ENCODE results near the gene OR7A5. TPM values are rescaled to one million over a fixed set of nuclear protein-coding genes. Genes with fewer than 3 reads are reported as not detected.

OR7A5 gene
- total RNA-seq, 1 experiment from 2014 or later, result not detected

GRCh38 chr19:14817052-14817451 lies 17.9 kb downstream of the OR7A5 start:
- Histone ChIP-seq H3K4me2 (ENCODE audit: low read length) (no peak overlapping the region), H3K27me3 (ENCODE audit: low read length) (peaks cover 25% of the 10 kb centered on the region), H3K9ac (ENCODE audit: low read length) (no peak overlapping the region), H3F3A (ENCODE audit: low read length, unreplicated experiment) (no peaks in the 10 kb centered on the region), H4K20me1 (ENCODE audit: low read length) (no peaks in the 10 kb centered on the region), H3K36me3 (ENCODE audit: low read depth, low read length) (no peaks in the 10 kb centered on the region), H3K9me2 (replicated peaks; ENCODE audit: low read length) (no peaks in the 10 kb centered on the region), H3K27ac (ENCODE audit: low read length) (no peak overlapping the region), H3K4me3 (ENCODE audit: low read length) (no peak overlapping the region), H3K9me3 (ENCODE audit: low read length) (no peaks in the 10 kb centered on the region), H3K79me2 (ENCODE audit: low read length) (no peaks in the 10 kb centered on the region), H3K4me1 (ENCODE audit: insufficient read depth, low read length) (no peaks in the 10 kb centered on the region), H2AFZ (ENCODE audit: low read length) (no peak overlapping the region)
- ChIA-PET CTCF (no interaction called here), POLR2A (ENCODE audit: unreplicated experiment) (no interaction called here)
- intact Hi-C loops (cut with micrococcal nuclease), result no loop called here
- DNase-seq (no peak), ATAC-seq (no peak)
- no TSS peak for BruUV-seq (replicated peaks)
- TF ChIP-seq CTCF (conservative IDR thresholded peaks at IDR 0.05; ENCODE audit: low read depth, low read length) (no peak), EZH2phosphoT487 (IDR thresholded peaks at IDR 0.05; ENCODE audit: borderline replicate concordance, low read length) (no peak), EZH2 (IDR thresholded peaks at IDR 0.05; ENCODE audit: low read length, unreplicated experiment) (no peak)

GRCh38 chr19:14814982-14815652 lies 19.9 kb downstream of the OR7A5 start:
- no TSS peak for BruUV-seq (replicated peaks)
- H2AFZ ChIP-seq (ENCODE audit: low read length), result no peak overlapping the region
- ChIA-PET POLR2A (ENCODE audit: unreplicated experiment) (no interaction called here), CTCF (no interaction called here)
- ATAC-seq (no peak), DNase-seq (no peak)
- intact Hi-C loops (cut with micrococcal nuclease), result no loop called here
- no peak overlapping the region for H3K27ac ChIP-seq (ENCODE audit: low read length)
- peaks cover 10% of the 10 kb centered on the region for H3K27me3 ChIP-seq (ENCODE audit: low read length)
- H3K4me1 ChIP-seq (ENCODE audit: insufficient read depth, low read length), result no peaks in the 10 kb centered on the region
- TF ChIP-seq EZH2phosphoT487 (IDR thresholded peaks at IDR 0.05; ENCODE audit: borderline replicate concordance, low read length), result no peak
- no peak for TF ChIP-seq EZH2 (IDR thresholded peaks at IDR 0.05; ENCODE audit: low read length, unreplicated experiment)
- no peak for TF ChIP-seq CTCF (conservative IDR thresholded peaks at IDR 0.05; ENCODE audit: low read depth, low read length)
- H3K9me3 ChIP-seq (ENCODE audit: low read length), result no peaks in the 10 kb centered on the region
- H3K4me2 ChIP-seq (ENCODE audit: low read length), result no peak overlapping the region
- H3F3A ChIP-seq (ENCODE audit: low read length, unreplicated experiment), result no peaks in the 10 kb centered on the region
- H3K9ac ChIP-seq (ENCODE audit: low read length), result no peak overlapping the region
- no peaks in the 10 kb centered on the region for H3K9me2 ChIP-seq (replicated peaks; ENCODE audit: low read length)
- H3K36me3 ChIP-seq (ENCODE audit: low read depth, low read length), result no peaks in the 10 kb centered on the region
- no peaks in the 10 kb centered on the region for H3K79me2 ChIP-seq (ENCODE audit: low read length)
- H4K20me1 ChIP-seq (ENCODE audit: low read length), result no peaks in the 10 kb centered on the region
- H3K4me3 ChIP-seq (ENCODE audit: low read length), result no peak overlapping the region

- H3K9ac ChIP-seq (ENCODE audit: low read length), result no peak overlapping the region
- DNase-seq, result no peak
- ChIA-PET POLR2A (ENCODE audit: unreplicated experiment) (no interaction called here), CTCF (no interaction called here)
- peaks cover 26% of the 10 kb centered on the region for H3K27me3 ChIP-seq (ENCODE audit: low read length)
- no peak overlapping the region for H3K4me3 ChIP-seq (ENCODE audit: low read length)
- H3F3A ChIP-seq (ENCODE audit: low read length, unreplicated experiment), result no peaks in the 10 kb centered on the region
- no TSS peak for BruUV-seq (replicated peaks)
- no peak for ATAC-seq
- H3K27ac ChIP-seq (ENCODE audit: low read length), result no peak overlapping the region
- no peaks in the 10 kb centered on the region for H3K9me2 ChIP-seq (replicated peaks; ENCODE audit: low read length)
- H3K9me3 ChIP-seq (ENCODE audit: low read length), result no peaks in the 10 kb centered on the region
- H3K4me2 ChIP-seq (ENCODE audit: low read length), result no peak overlapping the region
- no peaks in the 10 kb centered on the region for H3K36me3 ChIP-seq (ENCODE audit: low read depth, low read length)
- no peak overlapping the region for H2AFZ ChIP-seq (ENCODE audit: low read length)
- no peaks in the 10 kb centered on the region for H3K79me2 ChIP-seq (ENCODE audit: low read length)
- H4K20me1 ChIP-seq (ENCODE audit: low read length), result no peaks in the 10 kb centered on the region
- H3K4me1 ChIP-seq (ENCODE audit: insufficient read depth, low read length), result no peaks in the 10 kb centered on the region
- intact Hi-C loops (cut with micrococcal nuclease), result no loop called here
- TF ChIP-seq CTCF (conservative IDR thresholded peaks at IDR 0.05; ENCODE audit: low read depth, low read length) (no peak), EZH2 (IDR thresholded peaks at IDR 0.05; ENCODE audit: low read length, unreplicated experiment) (no peak), EZH2phosphoT487 (IDR thresholded peaks at IDR 0.05; ENCODE audit: borderline replicate concordance, low read length) (no peak)
These were observed 25.5 kb downstream of the OR7A5 start for GRCh38 chr19:14809272-14810057.
